Activated CD4-positive, alpha-beta T cell treated with anti-CD3 and anti-CD28 coated beads for 36 hours (primary cell): ENCODE results near the gene BOD1L2. TPM values are rescaled to one million over a fixed set of nuclear protein-coding genes. Genes with fewer than 3 reads are reported as not detected.

Experiments used
- ATAC-seq: fragments of 200-7000 bp; cut with Tn5 transposase; one replicate; pipeline ENCODE4 v1.10.0; 2021; ENCODE audit warnings: mild to moderate bottlenecking, moderate library complexity
- CTCF ChIA-PET: fragments of 350-600 bp; sonication (Branson Sonifier 250); formaldehyde crosslinking; loops from one replicate; lab custom pipeline; 2021; ENCODE audit warnings: antibody characterized with exemption; lab: Charles Lee
- POLR2A ChIA-PET: fragments of 350-600 bp; sonication (Branson Sonifier 250); formaldehyde crosslinking; loops from one replicate; lab custom pipeline; 2021; ENCODE audit warnings: antibody characterized with exemption, inconsistent platforms; lab: Charles Lee
- DNase-seq: peaks from one replicate; pipeline ENCODE4 v3.0.0-alpha.2; 2020
- H3K27ac Mint-ChIP-seq: one replicate; pipeline ENCODE4 v1.8.0; 2021; ENCODE audit warnings: mixed read lengths
- H3K27me3 Mint-ChIP-seq: one replicate; pipeline ENCODE4 v1.8.0; 2021; ENCODE audit warnings: mixed read lengths
- H3K36me3 Mint-ChIP-seq: one replicate; pipeline ENCODE4 v1.8.0; 2021; ENCODE audit warnings: low read depth, mixed read lengths
- H3K4me1 Mint-ChIP-seq: one replicate; pipeline ENCODE4 v1.8.0; 2021; ENCODE audit warnings: mixed read lengths
- H3K4me3 Mint-ChIP-seq: one replicate; pipeline ENCODE4 v1.8.0; 2021; ENCODE audit warnings: mild to moderate bottlenecking, moderate library complexity, mixed read lengths
- H3K9me3 Mint-ChIP-seq: one replicate; pipeline ENCODE4 v1.8.0; 2021; ENCODE audit warnings: low read depth, mixed read lengths
- intact Hi-C, 2 experiments: fragments of 100-400 bp; cut with DNase I in 1 of 2; cut with micrococcal nuclease in 1 of 2; formaldehyde crosslinking; loops; one replicate each; pipeline versions ENCODE4 v1.14.2 to v1.15.1; 2022 to 2024; cut with DNase I, micrococcal nuclease
- total RNA-seq, 2 experiments: library from RNA; stranded (reverse); gene quantifications; one replicate each; pipeline ENCODE4 v1.2.3, GENCODE V29; 2021

The BOD1L2 gene
- total RNA-seq, 2 experiments from 2014 or later = not detected

- no peak for DNase-seq
- no peaks in the 10 kb centered on the region for H3K36me3 Mint-ChIP-seq
- ChIA-PET CTCF (no interaction called here), POLR2A (no interaction called here)
- no peaks in the 10 kb centered on the region for H3K4me1 Mint-ChIP-seq
- no peak overlapping the region for H3K27ac Mint-ChIP-seq
- peaks cover 27% of the 10 kb centered on the region for H3K27me3 Mint-ChIP-seq
- intact Hi-C loops = no loop called here
- no peaks in the 10 kb centered on the region for H3K9me3 Mint-ChIP-seq
- ATAC-seq = no peak
- no peak overlapping the region for H3K4me3 Mint-ChIP-seq
These were observed 7.4 kb downstream of the BOD1L2 start for GRCh38 chr18:57154191-57154830.

- no peaks in the 10 kb centered on the region for H3K4me1 Mint-ChIP-seq
- no peak overlapping the region for H3K27ac Mint-ChIP-seq
- peaks cover 11% of the 10 kb centered on the region for H3K27me3 Mint-ChIP-seq
- no peak overlapping the region for H3K4me3 Mint-ChIP-seq
- peaks cover 2% of the 10 kb centered on the region for H3K9me3 Mint-ChIP-seq
- ATAC-seq = no peak
- ChIA-PET POLR2A (no interaction called here), CTCF (no interaction called here)
- H3K36me3 Mint-ChIP-seq = no peaks in the 10 kb centered on the region
- intact Hi-C loops = no loop called here
- no peak for DNase-seq
These were observed 17.5 kb downstream of the BOD1L2 start for GRCh38 chr18:57164401-57164800.

- intact Hi-C loops = no loop called here
- Mint-ChIP-seq H3K4me3 (no peak overlapping the region), H3K9me3 (no peaks in the 10 kb centered on the region), H3K27me3 (peaks cover 10% of the 10 kb centered on the region), H3K4me1 (no peaks in the 10 kb centered on the region), H3K36me3 (no peaks in the 10 kb centered on the region), H3K27ac (no peak overlapping the region)
- CTCF ChIA-PET = interaction anchor here (0.6 to 1.1 kb wide), 2 partner anchors 14 to 206 kb away, joined by 3 read pairs; no protein-coding TSS in a partner anchor
- POLR2A ChIA-PET = no interaction called here
- DNase-seq (no peak), ATAC-seq (no peak)
These were observed 20.9 kb downstream of the BOD1L2 start for GRCh38 chr18:57167617-57168308.

GRCh38 chr18:57171026-57171425 is 24.1 kb downstream of the BOD1L2 start:
- no peaks in the 10 kb centered on the region for H3K4me1 Mint-ChIP-seq
- intact Hi-C loops = no loop called here
- H3K9me3 Mint-ChIP-seq = no peaks in the 10 kb centered on the region
- ChIA-PET CTCF (no interaction called here), POLR2A (no interaction called here)
- DNase-seq (no peak), ATAC-seq (no peak)
- no peak overlapping the region for H3K27ac Mint-ChIP-seq
- peaks cover 8% of the 10 kb centered on the region for H3K27me3 Mint-ChIP-seq
- H3K4me3 Mint-ChIP-seq = no peak overlapping the region
- H3K36me3 Mint-ChIP-seq = no peaks in the 10 kb centered on the region

- Mint-ChIP-seq H3K36me3 (no peaks in the 10 kb centered on the region), H3K9me3 (no peaks in the 10 kb centered on the region), H3K4me3 (no peak overlapping the region), H3K27ac (no peak overlapping the region), H3K27me3 (peaks cover 3% of the 10 kb centered on the region), H3K4me1 (no peaks in the 10 kb centered on the region)
- no peak for ATAC-seq
- intact Hi-C loops = no loop called here
- no peak for DNase-seq
- CTCF ChIA-PET = no interaction called here
- POLR2A ChIA-PET = no interaction called here
These were observed 28.6 kb downstream of the BOD1L2 start for GRCh38 chr18:57175532-57175931.

- CTCF ChIA-PET = interaction anchor here (0.7 kb wide), 1 partner anchor 22 kb away, joined by 3 read pairs; no protein-coding TSS in a partner anchor
- no peak overlapping the region for H3K4me3 Mint-ChIP-seq
- peaks cover 34% of the 10 kb centered on the region for H3K9me3 Mint-ChIP-seq
- POLR2A ChIA-PET = no interaction called here
- intact Hi-C loops = no loop called here
- DNase-seq (no peak), ATAC-seq (no peak)
- H3K36me3 Mint-ChIP-seq = no peaks in the 10 kb centered on the region
- H3K27ac Mint-ChIP-seq = no peak overlapping the region
- no peaks in the 10 kb centered on the region for H3K4me1 Mint-ChIP-seq
- H3K27me3 Mint-ChIP-seq = peaks cover 9% of the 10 kb centered on the region
These were observed 38.5 kb downstream of the BOD1L2 start for GRCh38 chr18:57185434-57185833.

- H3K27me3 Mint-ChIP-seq = peaks cover 13% of the 10 kb centered on the region
- intact Hi-C loops = no loop called here
- ATAC-seq = no peak
- H3K4me3 Mint-ChIP-seq = no peak overlapping the region
- peaks cover 27% of the 10 kb centered on the region for H3K9me3 Mint-ChIP-seq
- no peak for DNase-seq
- CTCF ChIA-PET = no interaction called here
- no peak overlapping the region for H3K27ac Mint-ChIP-seq
- no peaks in the 10 kb centered on the region for H3K36me3 Mint-ChIP-seq
- H3K4me1 Mint-ChIP-seq = no peaks in the 10 kb centered on the region
- POLR2A ChIA-PET = no interaction called here
These were observed 42.1 kb downstream of the BOD1L2 start for GRCh38 chr18:57188851-57189557.

- no peaks in the 10 kb centered on the region for H3K36me3 Mint-ChIP-seq
- CTCF ChIA-PET = no interaction called here
- no peak overlapping the region for H3K27ac Mint-ChIP-seq
- no peak for DNase-seq
- no peak overlapping the region for H3K4me3 Mint-ChIP-seq
- H3K4me1 Mint-ChIP-seq = no peaks in the 10 kb centered on the region
- intact Hi-C loops = no loop called here
- H3K9me3 Mint-ChIP-seq = peaks cover 22% of the 10 kb centered on the region
- no peak for ATAC-seq
- H3K27me3 Mint-ChIP-seq = peaks cover 15% of the 10 kb centered on the region
- POLR2A ChIA-PET = no interaction called here
These were observed 43.1 kb downstream of the BOD1L2 start for GRCh38 chr18:57190026-57190425.

- no peak for ATAC-seq
- intact Hi-C loops = no loop called here
- POLR2A ChIA-PET = no interaction called here
- no peak overlapping the region for H3K4me3 Mint-ChIP-seq
- H3K27me3 Mint-ChIP-seq = peaks cover 17% of the 10 kb centered on the region
- H3K4me1 Mint-ChIP-seq = no peaks in the 10 kb centered on the region
- H3K36me3 Mint-ChIP-seq = no peaks in the 10 kb centered on the region
- CTCF ChIA-PET = no interaction called here
- no peak overlapping the region for H3K27ac Mint-ChIP-seq
- DNase-seq = no peak
- H3K9me3 Mint-ChIP-seq = peaks cover 8% of the 10 kb centered on the region
These were observed 47.2 kb downstream of the BOD1L2 start for GRCh38 chr18:57194070-57194469.

GRCh38 chr18:57194622-57195021 is 47.7 kb downstream of the BOD1L2 start:
- ChIA-PET POLR2A (no interaction called here), CTCF (no interaction called here)
- H3K9me3 Mint-ChIP-seq = peaks cover 8% of the 10 kb centered on the region

GRCh38 chr18:57195341-57195740 is 48.5 kb downstream of the BOD1L2 start:
- CTCF ChIA-PET = no interaction called here
- DNase-seq (no peak), ATAC-seq (no peak)
- H3K4me1 Mint-ChIP-seq = no peaks in the 10 kb centered on the region
- H3K27ac Mint-ChIP-seq = no peak overlapping the region
- H3K9me3 Mint-ChIP-seq = peaks cover 4% of the 10 kb centered on the region
- intact Hi-C loops = no loop called here
- POLR2A ChIA-PET = no interaction called here
- H3K36me3 Mint-ChIP-seq = no peaks in the 10 kb centered on the region
- H3K4me3 Mint-ChIP-seq = no peak overlapping the region
- peaks cover 14% of the 10 kb centered on the region for H3K27me3 Mint-ChIP-seq

More at GRCh38 chr18:57194622-57195021, 47.7 kb downstream of the BOD1L2 start:
- intact Hi-C loops = no loop called here
- Mint-ChIP-seq H3K27me3 (peaks cover 16% of the 10 kb centered on the region), H3K4me1 (no peaks in the 10 kb centered on the region), H3K4me3 (no peak overlapping the region), H3K36me3 (no peaks in the 10 kb centered on the region), H3K27ac (no peak overlapping the region)
- DNase-seq = no peak
- ATAC-seq = no peak

- Mint-ChIP-seq H3K27ac (no peak overlapping the region), H3K27me3 (peaks cover 16% of the 10 kb centered on the region), H3K4me3 (no peak overlapping the region), H3K9me3 (no peaks in the 10 kb centered on the region), H3K4me1 (no peaks in the 10 kb centered on the region), H3K36me3 (no peaks in the 10 kb centered on the region)
- CTCF ChIA-PET = no interaction called here
- DNase-seq = no peak
- no peak for ATAC-seq
- POLR2A ChIA-PET = no interaction called here
- intact Hi-C loops = no loop called here
These were observed 50.4 kb downstream of the BOD1L2 start for GRCh38 chr18:57197261-57197660.
